Activated T-cell treated with anti-CD3 and anti-CD28 coated beads, Interleukin-2, amount 50 U/mL, for 24 hours (primary cell): ENCODE measurements around the gene TOMM22.

Source experiments
- DNase-seq: peaks from one replicate; pipeline ENCODE4 v3.0.0-alpha.2; 2020
- H3K27ac Mint-ChIP-seq: 2 replicates; pipeline ENCODE4 v1.8.0; 2020; ENCODE audit warnings: mild to moderate bottlenecking, mixed read lengths
- H3K27me3 Mint-ChIP-seq: 2 replicates; pipeline ENCODE4 v1.8.0; 2020; ENCODE audit warnings: mixed read lengths
- H3K36me3 Mint-ChIP-seq: 2 replicates; pipeline ENCODE4 v1.8.0; 2020; ENCODE audit warnings: low read depth, mixed read lengths
- H3K4me1 Mint-ChIP-seq: 2 replicates; pipeline ENCODE4 v1.8.0; 2020; ENCODE audit warnings: low read depth, mixed read lengths
- H3K4me3 Mint-ChIP-seq: 2 replicates; pipeline ENCODE4 v1.8.0; 2020; ENCODE audit warnings: mild to moderate bottlenecking, moderate library complexity, mixed read lengths
- H3K9me3 Mint-ChIP-seq: 2 replicates; pipeline ENCODE4 v1.8.0; 2020; ENCODE audit warnings: mixed read lengths

Gene TOMM22

GRCh38 chr22:38731703-38732161 is 50.0 kb downstream of the TOMM22 start:
- peaks cover 100% of the 10 kb centered on the region for H3K36me3 Mint-ChIP-seq

GRCh38 chr22:38732251-38732815 is 50.6 kb downstream of the TOMM22 start:
- H3K9me3 Mint-ChIP-seq: no peaks in the 10 kb centered on the region
- no peaks in the 10 kb centered on the region for H3K27me3 Mint-ChIP-seq
- H3K4me3 Mint-ChIP-seq: no peak overlapping the region
- H3K36me3 Mint-ChIP-seq: peaks cover 100% of the 10 kb centered on the region
- H3K4me1 Mint-ChIP-seq: peaks cover 35% of the 10 kb centered on the region
- peak overlapping the region; percentile 83 for H3K27ac Mint-ChIP-seq
- DNase-seq: no peak

More at GRCh38 chr22:38731703-38732161, 50.0 kb downstream of the TOMM22 start:
- H3K4me3 Mint-ChIP-seq: no peak overlapping the region
- peaks cover 31% of the 10 kb centered on the region for H3K4me1 Mint-ChIP-seq
- no peaks in the 10 kb centered on the region for H3K9me3 Mint-ChIP-seq
- H3K27me3 Mint-ChIP-seq: no peaks in the 10 kb centered on the region
- no peak for DNase-seq
- H3K27ac Mint-ChIP-seq: peak overlapping the region; percentile 83

GRCh38 chr22:38733329-38733723 is 51.6 kb downstream of the TOMM22 start:
- DNase-seq: peak; percentile 70
- Mint-ChIP-seq H3K4me3 (no peak overlapping the region), H3K36me3 (peaks cover 100% of the 10 kb centered on the region), H3K27ac (peak overlapping the region; percentile 83), H3K27me3 (no peaks in the 10 kb centered on the region), H3K9me3 (no peaks in the 10 kb centered on the region), H3K4me1 (peaks cover 44% of the 10 kb centered on the region)

GRCh38 chr22:38733724-38734381 is 52.1 kb downstream of the TOMM22 start:
- H3K27ac Mint-ChIP-seq: peak overlapping the region; percentile 83
- H3K36me3 Mint-ChIP-seq: peaks cover 100% of the 10 kb centered on the region
- H3K9me3 Mint-ChIP-seq: no peaks in the 10 kb centered on the region
- H3K4me3 Mint-ChIP-seq: no peak overlapping the region
- no peaks in the 10 kb centered on the region for H3K27me3 Mint-ChIP-seq
- no peak for DNase-seq
- peaks cover 47% of the 10 kb centered on the region for H3K4me1 Mint-ChIP-seq

DNA sequence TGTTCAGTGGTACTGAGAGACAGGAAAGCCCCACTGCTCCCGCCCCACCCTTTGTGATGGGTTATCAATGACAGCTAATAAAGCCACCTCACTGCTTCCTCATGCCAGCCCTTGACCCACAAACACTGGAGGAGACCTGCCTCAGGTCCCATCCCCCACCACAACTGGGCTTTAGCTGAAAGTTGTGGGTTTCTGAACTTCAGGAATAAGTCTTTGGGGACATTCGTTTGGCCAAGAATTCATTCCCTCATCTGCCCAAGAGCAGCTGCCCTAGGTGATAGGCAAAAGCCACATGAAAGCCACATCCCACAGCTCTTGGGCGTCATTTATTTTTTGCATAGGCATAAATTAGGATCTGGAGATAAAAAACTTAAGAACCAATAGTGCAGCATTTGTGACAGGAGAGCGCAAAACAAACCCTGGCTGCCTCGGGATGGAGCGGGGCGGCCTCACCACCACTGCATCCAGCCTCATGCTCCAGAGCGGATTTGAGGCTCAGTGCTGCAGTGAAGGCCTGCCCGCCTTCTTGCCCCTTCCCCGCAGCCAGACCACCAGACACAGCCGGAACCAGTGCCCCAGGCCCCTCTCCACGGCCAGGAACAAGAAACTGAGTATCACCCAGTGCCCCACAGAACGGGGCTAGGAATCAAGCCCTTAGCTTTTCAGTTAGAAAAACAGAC is 52.8 kb downstream of the TOMM22 start:
- no peaks in the 10 kb centered on the region for H3K27me3 Mint-ChIP-seq
- DNase-seq: no peak
- peak overlapping the region; percentile 83 for H3K27ac Mint-ChIP-seq
- no peak overlapping the region for H3K4me3 Mint-ChIP-seq
- H3K4me1 Mint-ChIP-seq: peaks cover 48% of the 10 kb centered on the region
- H3K36me3 Mint-ChIP-seq: peaks cover 100% of the 10 kb centered on the region
- H3K9me3 Mint-ChIP-seq: no peaks in the 10 kb centered on the region
